ENCODE results near the gene TEP1. TPM values are rescaled to one million over a fixed set of nuclear protein-coding genes. Genes with fewer than 3 reads are reported as not detected.
"Not testable (repeated sequence)": the region's sequence is repeated elsewhere in the genome, so short reads cannot be mapped to it uniquely, and the experiment has no call there.

Gene TEP1
- total and polyA plus RNA-seq, 4 donors = 9.6 to 21.8 (median 16.1) TPM

- peaks cover 40% of the 10 kb centered on the region for H3K36me3 ChIP-seq (ENCODE audit: control insufficient read depth, insufficient read depth, low read length)
- H3K9me3 ChIP-seq (ENCODE audit: control insufficient read depth, insufficient read depth, low read length); H3K27me3 ChIP-seq (ENCODE audit: control insufficient read depth, insufficient read depth, low read length); H3K4me3 ChIP-seq (ENCODE audit: low read depth, low read length); H3K27ac ChIP-seq (ENCODE audit: low read depth, low read length); DNase-seq (ENCODE audit: low read depth in 4 of 6, low spot score in 6 of 6): not testable (repeated sequence)
- peaks cover 17% of the 10 kb centered on the region for H3K4me1 ChIP-seq (ENCODE audit: control insufficient read depth, insufficient read depth, low read length)
- 100% methylated on average over 3 of the region's 8 CpGs for WGBS (ENCODE audit: insufficient coverage)
Measured at GRCh38 chr14:20452831-20453230, 39.5 kb upstream of the TEP1 start.

GRCh38 chr14:20446889-20447288 is 33.6 kb upstream of the TEP1 start:
- no peak for DNase-seq (ENCODE audit: low read depth in 4 of 6, low spot score in 6 of 6)
- 100% methylated on average over 3 of the region's 5 CpGs for WGBS (ENCODE audit: insufficient coverage)
- H3K27ac ChIP-seq (ENCODE audit: low read depth, low read length) = no peak overlapping the region
- no peaks in the 10 kb centered on the region for H3K27me3 ChIP-seq (ENCODE audit: control insufficient read depth, insufficient read depth, low read length)
- H3K36me3 ChIP-seq (ENCODE audit: control insufficient read depth, insufficient read depth, low read length) = peaks cover 49% of the 10 kb centered on the region
- no peaks in the 10 kb centered on the region for H3K9me3 ChIP-seq (ENCODE audit: control insufficient read depth, insufficient read depth, low read length)
- H3K4me3 ChIP-seq (ENCODE audit: low read depth, low read length) = no peak overlapping the region
- no peaks in the 10 kb centered on the region for H3K4me1 ChIP-seq (ENCODE audit: control insufficient read depth, insufficient read depth, low read length)

GRCh38 chr14:20443650-20444049 is 30.3 kb upstream of the TEP1 start:
- H3K27ac ChIP-seq (ENCODE audit: low read depth, low read length); H3K27me3 ChIP-seq (ENCODE audit: control insufficient read depth, insufficient read depth, low read length); H3K4me1 ChIP-seq (ENCODE audit: control insufficient read depth, insufficient read depth, low read length); DNase-seq (ENCODE audit: low read depth in 4 of 6, low spot score in 6 of 6); H3K4me3 ChIP-seq (ENCODE audit: low read depth, low read length); H3K9me3 ChIP-seq (ENCODE audit: control insufficient read depth, insufficient read depth, low read length): not testable (repeated sequence)
- H3K36me3 ChIP-seq (ENCODE audit: control insufficient read depth, insufficient read depth, low read length) = peaks cover 33% of the 10 kb centered on the region
- 100% methylated on average over 1 of the region's 4 CpGs for WGBS (ENCODE audit: insufficient coverage)

- 83% methylated on average over 1 of the region's 2 CpGs for WGBS (ENCODE audit: insufficient coverage)
- Histone ChIP-seq H3K27ac (ENCODE audit: low read depth, low read length) (no peak overlapping the region), H3K4me3 (ENCODE audit: low read depth, low read length) (no peak overlapping the region), H3K4me1 (ENCODE audit: control insufficient read depth, insufficient read depth, low read length) (no peaks in the 10 kb centered on the region), H3K36me3 (ENCODE audit: control insufficient read depth, insufficient read depth, low read length) (peaks cover 16% of the 10 kb centered on the region), H3K27me3 (ENCODE audit: control insufficient read depth, insufficient read depth, low read length) (no peaks in the 10 kb centered on the region), H3K9me3 (ENCODE audit: control insufficient read depth, insufficient read depth, low read length) (no peaks in the 10 kb centered on the region)
- DNase-seq (ENCODE audit: low read depth in 4 of 6, low spot score in 6 of 6) = no peak
Measured at GRCh38 chr14:20441461-20441860, 28.2 kb upstream of the TEP1 start.

GRCh38 chr14:20440882-20441281 is 27.6 kb upstream of the TEP1 start:
- Histone ChIP-seq H3K27ac (ENCODE audit: low read depth, low read length) (no peak overlapping the region), H3K9me3 (ENCODE audit: control insufficient read depth, insufficient read depth, low read length) (no peaks in the 10 kb centered on the region), H3K4me3 (ENCODE audit: low read depth, low read length) (no peak overlapping the region), H3K36me3 (ENCODE audit: control insufficient read depth, insufficient read depth, low read length) (peaks cover 12% of the 10 kb centered on the region), H3K27me3 (ENCODE audit: control insufficient read depth, insufficient read depth, low read length) (peaks cover 1% of the 10 kb centered on the region), H3K4me1 (ENCODE audit: control insufficient read depth, insufficient read depth, low read length) (peaks cover 2% of the 10 kb centered on the region)
- 100% methylated on average over 1 of the region's 5 CpGs for WGBS (ENCODE audit: insufficient coverage)
- no peak for DNase-seq (ENCODE audit: low read depth in 4 of 6, low spot score in 6 of 6)

- WGBS (ENCODE audit: insufficient coverage) = 100% methylated on average over 1 of the region's 5 CpGs
- H3K27me3 ChIP-seq (ENCODE audit: control insufficient read depth, insufficient read depth, low read length) = peaks cover 4% of the 10 kb centered on the region
Measured at GRCh38 chr14:20440465-20440864, 27.2 kb upstream of the TEP1 start.

GRCh38 chr14:20438664-20439063 is 25.4 kb upstream of the TEP1 start:
- H3K36me3 ChIP-seq (ENCODE audit: control insufficient read depth, insufficient read depth, low read length) = peaks cover 6% of the 10 kb centered on the region
- no peaks in the 10 kb centered on the region for H3K9me3 ChIP-seq (ENCODE audit: control insufficient read depth, insufficient read depth, low read length)
- no peak overlapping the region for H3K27ac ChIP-seq (ENCODE audit: low read depth, low read length)
- 97% methylated on average over 4 of the region's 7 CpGs for WGBS (ENCODE audit: insufficient coverage)
- H3K4me1 ChIP-seq (ENCODE audit: control insufficient read depth, insufficient read depth, low read length) = peaks cover 21% of the 10 kb centered on the region
- DNase-seq (ENCODE audit: low read depth in 4 of 6, low spot score in 6 of 6) = no peak
- H3K27me3 ChIP-seq (ENCODE audit: control insufficient read depth, insufficient read depth, low read length) = peaks cover 6% of the 10 kb centered on the region
- H3K4me3 ChIP-seq (ENCODE audit: low read depth, low read length) = no peak overlapping the region

More at GRCh38 chr14:20440465-20440864, 27.2 kb upstream of the TEP1 start:
- no peaks in the 10 kb centered on the region for H3K9me3 ChIP-seq (ENCODE audit: control insufficient read depth, insufficient read depth, low read length)
- H3K36me3 ChIP-seq (ENCODE audit: control insufficient read depth, insufficient read depth, low read length) = peaks cover 10% of the 10 kb centered on the region
- H3K27ac ChIP-seq (ENCODE audit: low read depth, low read length) = no peak overlapping the region
- no peak overlapping the region for H3K4me3 ChIP-seq (ENCODE audit: low read depth, low read length)
- H3K4me1 ChIP-seq (ENCODE audit: control insufficient read depth, insufficient read depth, low read length) = peaks cover 6% of the 10 kb centered on the region
- DNase-seq (ENCODE audit: low read depth in 4 of 6, low spot score in 6 of 6) = no peak

- H3K9me3 ChIP-seq (ENCODE audit: control insufficient read depth, insufficient read depth, low read length) = no peaks in the 10 kb centered on the region
- H3K27ac ChIP-seq (ENCODE audit: low read depth, low read length) = no peak overlapping the region
- H3K36me3 ChIP-seq (ENCODE audit: control insufficient read depth, insufficient read depth, low read length) = no peaks in the 10 kb centered on the region
- WGBS (ENCODE audit: insufficient coverage) = 100% methylated on average over 3 of the region's 4 CpGs
- peaks cover 21% of the 10 kb centered on the region for H3K4me1 ChIP-seq (ENCODE audit: control insufficient read depth, insufficient read depth, low read length)
- H3K27me3 ChIP-seq (ENCODE audit: control insufficient read depth, insufficient read depth, low read length) = peaks cover 6% of the 10 kb centered on the region
- DNase-seq (ENCODE audit: low read depth in 4 of 6, low spot score in 6 of 6) = no peak
- no peak overlapping the region for H3K4me3 ChIP-seq (ENCODE audit: low read depth, low read length)
Measured at GRCh38 chr14:20436363-20436755, 23.1 kb upstream of the TEP1 start.

GRCh38 chr14:20435582-20436362 is 22.5 kb upstream of the TEP1 start, which contains the start of gene KLHL33:
TSS of gene KLHL33 (minus strand) at chr14:20436166. CDS start at chr14:20435811, 355 bp downstream.
- Histone ChIP-seq H3K27me3 (ENCODE audit: control insufficient read depth, insufficient read depth, low read length) (peaks cover 6% of the 10 kb centered on the region), H3K36me3 (ENCODE audit: control insufficient read depth, insufficient read depth, low read length) (no peaks in the 10 kb centered on the region), H3K4me3 (ENCODE audit: low read depth, low read length) (peak within 1 kb of the TSS; percentile 26), H3K9me3 (ENCODE audit: control insufficient read depth, insufficient read depth, low read length) (no peaks in the 10 kb centered on the region), H3K4me1 (ENCODE audit: control insufficient read depth, insufficient read depth, low read length) (peaks cover 21% of the 10 kb centered on the region), H3K27ac (ENCODE audit: low read depth, low read length) (peak within 1 kb of the TSS; percentile 18)
- 75% methylated on average over 16 of the region's 17 CpGs for WGBS (ENCODE audit: insufficient coverage)
- DNase-seq (ENCODE audit: low read depth in 4 of 6, low spot score in 6 of 6) = no peak
